Coronary artery (tissue), 2 donors: Measurements from ENCODE around the gene ADGRL2.
"Not testable (repeated sequence)": the region's sequence is repeated elsewhere in the genome, so short reads cannot be mapped to it uniquely, and the experiment has no call there.

Source experiments
- DNase-seq: peaks from one replicate; pipeline ENCODE4 v3.0.0-alpha.2; 2017; ENCODE audit warnings: low spot score
- H3K27ac ChIP-seq, 2 donors: fragments of 200-600 bp; sonication (generic); one replicate each; pipeline ENCODE4 v1.5.1; 2016 to 2019
- H3K4me3 ChIP-seq: fragments of 200-600 bp; sonication (generic); 2 replicates; pipeline ENCODE4 v1.5.1; 2016; ENCODE audit warnings: mild to moderate bottlenecking, moderate library complexity
- TF ChIP-seq, protein P1 (sequence below): fragments of 200-600 bp; sonication (generic); IDR thresholded peaks from one replicate; pipeline ENCODE4 v1.5.1; 2019; ENCODE audit warnings: antibody characterized with exemption

ADGRL2 gene

DNA sequence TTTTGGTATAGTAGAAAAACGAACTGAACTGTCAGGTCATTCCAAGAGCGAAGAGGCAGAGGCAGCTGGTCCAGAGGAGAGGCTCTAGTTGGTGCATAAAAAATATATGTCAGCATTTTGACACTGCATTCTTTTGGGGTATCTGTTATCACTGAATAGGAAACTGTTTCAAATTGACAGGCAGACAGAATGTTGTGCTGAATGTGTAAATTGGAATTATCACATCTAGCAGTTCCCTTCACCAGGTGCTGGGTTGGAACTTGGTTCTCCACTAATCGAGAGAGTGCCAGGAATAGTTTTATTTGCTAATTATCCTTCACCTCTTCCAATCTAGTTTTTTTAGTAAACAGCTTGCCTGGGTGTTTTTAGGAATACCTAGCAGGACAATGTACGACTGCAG lies 52.2 kb downstream of the ADGRL2 start:
- Histone ChIP-seq H3K27ac (no peak overlapping the region), H3K4me3 (no peak overlapping the region)
- TF ChIP-seq, protein P1, sequence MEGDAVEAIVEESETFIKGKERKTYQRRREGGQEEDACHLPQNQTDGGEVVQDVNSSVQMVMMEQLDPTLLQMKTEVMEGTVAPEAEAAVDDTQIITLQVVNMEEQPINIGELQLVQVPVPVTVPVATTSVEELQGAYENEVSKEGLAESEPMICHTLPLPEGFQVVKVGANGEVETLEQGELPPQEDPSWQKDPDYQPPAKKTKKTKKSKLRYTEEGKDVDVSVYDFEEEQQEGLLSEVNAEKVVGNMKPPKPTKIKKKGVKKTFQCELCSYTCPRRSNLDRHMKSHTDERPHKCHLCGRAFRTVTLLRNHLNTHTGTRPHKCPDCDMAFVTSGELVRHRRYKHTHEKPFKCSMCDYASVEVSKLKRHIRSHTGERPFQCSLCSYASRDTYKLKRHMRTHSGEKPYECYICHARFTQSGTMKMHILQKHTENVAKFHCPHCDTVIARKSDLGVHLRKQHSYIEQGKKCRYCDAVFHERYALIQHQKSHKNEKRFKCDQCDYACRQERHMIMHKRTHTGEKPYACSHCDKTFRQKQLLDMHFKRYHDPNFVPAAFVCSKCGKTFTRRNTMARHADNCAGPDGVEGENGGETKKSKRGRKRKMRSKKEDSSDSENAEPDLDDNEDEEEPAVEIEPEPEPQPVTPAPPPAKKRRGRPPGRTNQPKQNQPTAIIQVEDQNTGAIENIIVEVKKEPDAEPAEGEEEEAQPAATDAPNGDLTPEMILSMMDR, result no peak
- no peak for DNase-seq

DNA sequence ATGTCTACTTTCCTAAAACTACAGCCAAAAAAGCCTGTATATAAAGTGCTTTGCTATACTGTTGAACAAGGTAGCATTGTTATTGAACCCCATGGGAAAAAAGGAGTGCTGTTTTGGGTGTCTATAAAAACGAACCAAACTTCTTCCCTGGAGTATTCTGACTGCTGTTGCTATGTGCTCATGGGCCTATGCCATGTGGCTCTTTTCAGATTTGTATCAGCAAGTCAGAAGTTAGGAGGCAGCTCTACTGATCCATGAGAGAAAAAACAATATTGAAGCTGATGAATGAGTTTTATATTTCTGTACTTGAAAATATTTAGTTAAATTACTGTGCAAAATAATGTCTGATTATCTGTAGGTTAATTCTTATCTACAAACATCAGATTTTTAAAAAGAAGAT lies 66.5 kb downstream of the ADGRL2 start:
- DNase-seq, result no peak
- TF ChIP-seq, protein P1, result no peak
- no peak overlapping the region for H3K27ac ChIP-seq

DNA sequence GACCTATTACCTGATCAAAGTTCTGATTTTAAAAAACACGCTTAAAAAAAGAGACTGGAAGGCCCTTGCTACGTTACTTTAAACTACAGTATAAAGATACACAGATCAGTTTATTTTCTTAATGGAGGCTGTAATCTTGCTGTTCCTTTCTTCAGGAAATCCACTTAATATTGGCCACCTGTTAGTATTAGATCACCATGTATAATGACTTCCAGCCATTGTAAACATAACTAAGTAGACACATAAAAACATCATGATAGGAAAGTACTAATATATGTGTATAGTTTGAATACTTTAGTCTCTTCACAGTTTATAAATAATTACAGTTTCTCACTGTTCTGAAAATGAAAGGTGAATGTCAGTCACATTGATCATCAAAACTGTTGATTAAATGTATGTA lies 68.6 kb downstream of the ADGRL2 start:
- Histone ChIP-seq H3K4me3 (no peak overlapping the region), H3K27ac (no peak overlapping the region)
- DNase-seq, result no peak
- TF ChIP-seq, protein P1, result no peak

More for the DNA sequence above, 66.5 kb downstream of the ADGRL2 start:
- no peak overlapping the region for H3K4me3 ChIP-seq

DNA sequence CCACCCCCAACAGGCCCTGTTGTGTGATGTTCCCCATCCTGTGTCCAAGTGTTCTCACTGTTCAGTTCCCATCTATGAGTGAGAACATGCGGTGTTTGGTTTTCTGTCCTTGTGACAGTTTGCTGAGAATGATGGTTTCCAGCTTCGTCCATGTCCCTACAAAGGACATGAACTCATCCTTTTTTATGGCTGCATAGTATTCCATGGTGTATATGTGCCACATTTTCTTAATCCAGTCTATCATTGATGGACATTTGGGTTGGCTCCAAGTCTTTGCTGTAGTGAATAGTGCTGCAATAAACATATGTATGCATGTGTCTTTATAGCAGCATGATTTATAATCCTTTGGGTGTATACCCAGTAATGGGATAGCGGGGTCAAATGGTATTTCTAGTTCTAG lies 70.4 kb downstream of the ADGRL2 start:
- not testable (repeated sequence) for H3K27ac ChIP-seq, H3K4me3 ChIP-seq, DNase-seq

DNA sequence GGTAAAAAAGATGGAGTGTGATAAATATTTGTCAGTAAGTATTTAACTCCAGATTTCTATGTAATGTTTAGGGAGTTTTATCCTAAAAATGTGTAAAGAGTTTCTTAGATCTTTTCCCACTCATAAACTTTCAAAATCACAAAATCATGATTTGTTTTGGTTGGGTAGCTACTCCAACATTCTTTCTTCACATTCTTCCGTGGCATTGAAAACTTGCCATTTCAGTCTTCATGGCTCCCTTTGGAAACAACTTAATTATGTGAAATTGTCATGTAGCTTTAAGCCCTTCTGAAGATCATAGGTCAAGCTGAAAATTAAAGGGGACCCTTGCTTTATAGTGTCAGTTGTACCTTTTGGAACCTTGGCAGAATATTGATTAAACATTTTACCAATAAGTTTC lies 73.2 kb downstream of the ADGRL2 start:
- Histone ChIP-seq H3K27ac (no peak overlapping the region), H3K4me3 (no peak overlapping the region)
- DNase-seq, result no peak
- TF ChIP-seq, protein P1, result no peak

DNA sequence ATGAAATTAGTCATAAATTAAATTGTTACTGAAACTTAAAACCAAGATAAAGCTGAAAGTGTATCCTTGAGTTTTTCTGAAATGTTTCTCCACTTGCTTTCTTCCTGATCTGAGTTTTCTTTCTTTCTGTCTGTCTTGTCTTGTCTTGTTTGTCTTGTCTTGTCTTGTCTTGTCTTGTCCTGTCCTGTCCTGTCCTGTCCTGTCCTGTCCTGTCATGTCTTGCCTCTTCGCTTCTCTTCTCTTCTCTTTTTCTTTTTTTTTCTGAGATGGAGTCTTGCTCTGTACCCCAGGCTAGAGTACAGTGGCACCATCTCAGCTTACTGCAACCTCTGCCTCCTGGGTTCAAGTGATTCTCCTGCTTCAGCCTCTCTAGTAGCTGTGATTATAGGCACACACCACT lies 73.7 kb downstream of the ADGRL2 start:
- H3K4me3 ChIP-seq, result no peak overlapping the region
- H3K27ac ChIP-seq, result no peak overlapping the region
- TF ChIP-seq, protein P1, result no peak
- no peak for DNase-seq

DNA sequence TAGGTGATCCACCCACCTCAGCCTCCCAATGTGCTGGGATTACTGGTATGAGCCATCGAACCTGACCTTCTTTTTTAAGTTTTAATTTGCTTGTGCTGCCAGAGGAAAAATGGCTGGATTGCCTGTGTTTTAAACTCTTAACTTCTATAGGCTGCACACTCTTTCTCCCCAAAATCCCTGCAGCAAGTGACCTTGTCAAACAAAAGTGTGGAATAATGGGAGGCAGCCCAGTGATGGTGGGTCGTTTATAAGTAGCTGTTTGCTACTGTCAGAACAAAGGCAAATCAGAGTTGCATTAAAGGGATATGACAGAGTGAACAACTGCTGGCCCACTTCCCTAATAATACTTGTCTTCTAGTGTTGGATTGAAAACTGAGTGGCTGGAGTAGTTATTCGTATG lies 74.2 kb downstream of the ADGRL2 start:
- Histone ChIP-seq H3K4me3 (no peak overlapping the region), H3K27ac (no peak overlapping the region)
- DNase-seq, result no peak
- TF ChIP-seq, protein P1, result no peak
